Trophoblast cell (in vitro differentiated cells and primary cell): ENCODE results near the gene EPOP.

Source experiments
- DNase-seq, 2 donors: peaks; one replicate each; pipeline ENCODE4 v3.0.0-alpha.2; 2016
- H2AFZ ChIP-seq: 2 replicates; pipeline ENCODE4 v1.6.1; 2013; ENCODE audit warnings: low read length, moderate library complexity, mild to moderate bottlenecking; ENCODE audit not compliant: insufficient read depth, poor library complexity
- H2AK5ac ChIP-seq: 2 replicates; pipeline ENCODE4 v1.6.1; 2013; ENCODE audit warnings: mild to moderate bottlenecking, low read length
- H2BK120ac ChIP-seq: 2 replicates; pipeline ENCODE4 v1.6.1; 2013; ENCODE audit warnings: low read length, mild to moderate bottlenecking, moderate library complexity; ENCODE audit not compliant: insufficient read depth, poor library complexity
- H2BK12ac ChIP-seq: 2 replicates; pipeline ENCODE4 v1.6.1; 2013; ENCODE audit warnings: mild to moderate bottlenecking, low read length, moderate library complexity
- H2BK5ac ChIP-seq: 2 replicates; pipeline ENCODE4 v1.6.1; 2013; ENCODE audit warnings: low read length, low read depth, moderate library complexity, mild to moderate bottlenecking; ENCODE audit not compliant: poor library complexity
- H3K14ac ChIP-seq: 2 replicates; pipeline ENCODE4 v1.6.1; 2013; ENCODE audit warnings: mild to moderate bottlenecking, low read length
- H3K18ac ChIP-seq: 2 replicates; pipeline ENCODE4 v1.6.1; 2013; ENCODE audit warnings: mild to moderate bottlenecking, low read length
- H3K23ac ChIP-seq: 2 replicates; pipeline ENCODE4 v1.6.1; 2013; ENCODE audit warnings: low read length
- H3K27ac ChIP-seq: 2 replicates; pipeline ENCODE4 v1.5.1; 2013; ENCODE audit warnings: low read depth, mild to moderate bottlenecking, inconsistent platforms, low read length, moderate library complexity
- H3K27me3 ChIP-seq: 2 replicates; pipeline ENCODE4 v1.6.1; 2013; ENCODE audit warnings: inconsistent platforms, mild to moderate bottlenecking, low read length, moderate library complexity; ENCODE audit not compliant: insufficient read depth
- H3K36me3 ChIP-seq, 2 experiments: 1 replicate in 1 of 2; 2 replicates in 1 of 2; pipeline ENCODE4 v1.6.1; 2013; ENCODE audit warnings: low read length in 2 of 2, mild to moderate bottlenecking in 2 of 2, moderate library complexity in 1 of 2; ENCODE audit not compliant: insufficient read depth in 2 of 2, control insufficient read depth in 1 of 2
- H3K4ac ChIP-seq: 2 replicates; pipeline ENCODE4 v1.6.1; 2013; ENCODE audit warnings: low read depth, mild to moderate bottlenecking, low read length, moderate library complexity
- H3K4me1 ChIP-seq, 2 experiments: 1 replicate in 1 of 2; 2 replicates in 1 of 2; pipeline ENCODE4 v1.6.1; 2013; ENCODE audit warnings: low read length in 2 of 2, mild to moderate bottlenecking in 2 of 2, moderate library complexity in 1 of 2; ENCODE audit not compliant: insufficient read depth in 2 of 2, control insufficient read depth in 1 of 2
- H3K4me2 ChIP-seq: 2 replicates; pipeline ENCODE4 v1.6.1; 2013; ENCODE audit warnings: inconsistent platforms, mild to moderate bottlenecking, low read length, moderate library complexity
- H3K4me3 ChIP-seq: 2 replicates; pipeline ENCODE4 v1.5.1; 2013; ENCODE audit warnings: mild to moderate bottlenecking, low read depth, low read length, inconsistent platforms
- H3K79me1 ChIP-seq: one replicate; pipeline ENCODE4 v1.6.1; 2013; ENCODE audit warnings: low read length
- H3K79me2 ChIP-seq: 2 replicates; pipeline ENCODE4 v1.6.1; 2013; ENCODE audit warnings: low read length, mild to moderate bottlenecking; ENCODE audit not compliant: control insufficient read depth, insufficient read depth, poor library complexity
- H3K9ac ChIP-seq: 2 replicates; pipeline ENCODE4 v1.6.1; 2013; ENCODE audit warnings: mild to moderate bottlenecking, low read length
- H3K9me3 ChIP-seq: 2 replicates; pipeline ENCODE4 v1.6.1; 2013; ENCODE audit warnings: low read depth, mild to moderate bottlenecking, control low read depth, inconsistent platforms, low read length; ENCODE audit not compliant: insufficient read depth
- H4K12ac ChIP-seq: 2 replicates; pipeline ENCODE4 v1.6.1; 2013; ENCODE audit warnings: low read depth, mild to moderate bottlenecking, low read length, moderate library complexity
- H4K8ac ChIP-seq: 2 replicates; pipeline ENCODE4 v1.6.1; 2013; ENCODE audit warnings: low read depth, mild to moderate bottlenecking, low read length, moderate library complexity
- H4K91ac ChIP-seq: one replicate; pipeline ENCODE4 v1.6.1; 2013; ENCODE audit warnings: low read depth, mild to moderate bottlenecking, low read length, moderate library complexity
- WGBS: extraction: QIAGEN DNeasy Blood & Tissue Kit; methylation state at CpG from one replicate; pipeline ENCODE4 v1.1.7; 2013; ENCODE audit warnings: missing lambda C conversion rate; ENCODE audit not compliant: insufficient read length, insufficient coverage; ENCODE audit errors: extremely low coverage; 5-methylcytosine and 5-hydroxymethylcytosine counted together

Gene EPOP

GRCh38 chr17:38660097-38661025 is 14.4 kb downstream of the EPOP start:
- H3K27me3 ChIP-seq, result no peaks in the 10 kb centered on the region
- H4K8ac ChIP-seq, result no peak overlapping the region
- H3K79me1 ChIP-seq, result no peaks in the 10 kb centered on the region
- H2AK5ac ChIP-seq, result no peak overlapping the region
- no peak overlapping the region for H3K23ac ChIP-seq
- no peak overlapping the region for H3K4ac ChIP-seq
- no peak overlapping the region for H4K12ac ChIP-seq
- H2BK120ac ChIP-seq, result no peak overlapping the region
- H3K79me2 ChIP-seq, result no peaks in the 10 kb centered on the region
- H3K36me3 ChIP-seq, result no peaks in the 10 kb centered on the region
- no peaks in the 10 kb centered on the region for H3K4me1 ChIP-seq
- no peak overlapping the region for H3K18ac ChIP-seq
- H3K9me3 ChIP-seq, result no peaks in the 10 kb centered on the region
- no peak for DNase-seq
- no peak overlapping the region for H3K14ac ChIP-seq
- H4K91ac ChIP-seq, result no peak overlapping the region
- no peak overlapping the region for H2BK12ac ChIP-seq
- no peak overlapping the region for H3K9ac ChIP-seq
- H3K4me3 ChIP-seq, result no peak overlapping the region
- no peak overlapping the region for H2AFZ ChIP-seq
- H3K4me2 ChIP-seq, result no peak overlapping the region
- H3K27ac ChIP-seq, result no peak overlapping the region
- WGBS, result no CpG with 5 or more reads among the region's 16 CpGs
- no peak overlapping the region for H2BK5ac ChIP-seq

- DNase-seq, result no peak
- Histone ChIP-seq H3K27me3 (no peaks in the 10 kb centered on the region), H2BK120ac (no peak overlapping the region), H2AK5ac (no peak overlapping the region), H2AFZ (no peak overlapping the region), H4K91ac (no peak overlapping the region), H3K9me3 (no peaks in the 10 kb centered on the region), H2BK12ac (no peak overlapping the region), H3K79me2 (no peaks in the 10 kb centered on the region), H3K18ac (no peak overlapping the region), H3K4me1 (no peaks in the 10 kb centered on the region), H3K23ac (no peak overlapping the region), H3K79me1 (no peaks in the 10 kb centered on the region), H2BK5ac (no peak overlapping the region), H3K4me2 (no peak overlapping the region), H3K4me3 (no peak overlapping the region), H4K12ac (no peak overlapping the region), H3K27ac (no peak overlapping the region), H3K9ac (no peak overlapping the region), H3K4ac (no peak overlapping the region), H4K8ac (no peak overlapping the region), H3K36me3 (no peaks in the 10 kb centered on the region), H3K14ac (no peak overlapping the region)
- no CpG with 5 or more reads among the region's 7 CpGs for WGBS
Measured at GRCh38 chr17:38659415-38659814, 15.3 kb downstream of the EPOP start.

- no peaks in the 10 kb centered on the region for H3K4me1 ChIP-seq
- no CpG with 5 or more reads among the region's 13 CpGs for whole genome bisulfite sequencing
Measured at GRCh38 chr17:38658741-38659345, 15.9 kb downstream of the EPOP start.

GRCh38 chr17:38657824-38658740 is 16.7 kb downstream of the EPOP start:
- H3K27ac ChIP-seq, result no peak overlapping the region
- H3K4ac ChIP-seq, result no peak overlapping the region

More at GRCh38 chr17:38658741-38659345, 15.9 kb downstream of the EPOP start:
- no peak overlapping the region for H2AK5ac ChIP-seq
- no peak for DNase-seq
- H3K79me1 ChIP-seq, result no peaks in the 10 kb centered on the region
- H3K23ac ChIP-seq, result no peak overlapping the region
- no peaks in the 10 kb centered on the region for H3K79me2 ChIP-seq
- no peak overlapping the region for H3K4me3 ChIP-seq
- H2BK12ac ChIP-seq, result no peak overlapping the region
- H3K27me3 ChIP-seq, result no peaks in the 10 kb centered on the region
- H3K4ac ChIP-seq, result no peak overlapping the region
- H4K91ac ChIP-seq, result no peak overlapping the region
- no peak overlapping the region for H3K14ac ChIP-seq
- no peak overlapping the region for H3K9ac ChIP-seq
- no peak overlapping the region for H3K27ac ChIP-seq
- no peaks in the 10 kb centered on the region for H3K9me3 ChIP-seq
- no peak overlapping the region for H3K4me2 ChIP-seq
- H2BK120ac ChIP-seq, result no peak overlapping the region
- H3K36me3 ChIP-seq, result no peaks in the 10 kb centered on the region
- no peak overlapping the region for H4K12ac ChIP-seq
- no peak overlapping the region for H3K18ac ChIP-seq
- H2BK5ac ChIP-seq, result no peak overlapping the region
- H2AFZ ChIP-seq, result no peak overlapping the region
- no peak overlapping the region for H4K8ac ChIP-seq

More at GRCh38 chr17:38657824-38658740, 16.7 kb downstream of the EPOP start:
- H3K18ac ChIP-seq, result no peak overlapping the region
- peak overlapping the region; percentile 7 for H3K4me3 ChIP-seq
- H2AK5ac ChIP-seq, result no peak overlapping the region
- no peak overlapping the region for H2BK5ac ChIP-seq
- no peaks in the 10 kb centered on the region for H3K79me1 ChIP-seq
- no peak overlapping the region for H3K14ac ChIP-seq
- H2AFZ ChIP-seq, result no peak overlapping the region
- no peaks in the 10 kb centered on the region for H3K4me1 ChIP-seq
- H4K91ac ChIP-seq, result no peak overlapping the region
- no peak overlapping the region for H2BK12ac ChIP-seq
- H3K36me3 ChIP-seq, result no peaks in the 10 kb centered on the region
- H2BK120ac ChIP-seq, result no peak overlapping the region
- H3K79me2 ChIP-seq, result no peaks in the 10 kb centered on the region
- no peak overlapping the region for H3K23ac ChIP-seq
- no peaks in the 10 kb centered on the region for H3K27me3 ChIP-seq
- H3K9ac ChIP-seq, result no peak overlapping the region
- DNase-seq, result no peak
- no peak overlapping the region for H4K12ac ChIP-seq
- no peak overlapping the region for H4K8ac ChIP-seq
- WGBS, result no CpG with 5 or more reads among the region's 15 CpGs
- H3K9me3 ChIP-seq, result no peaks in the 10 kb centered on the region
- H3K4me2 ChIP-seq, result no peak overlapping the region
